ENCODE results near the gene SAMD5. TPM values are rescaled to one million over a fixed set of nuclear protein-coding genes. Genes with fewer than 3 reads are reported as not detected.

SAMD5 gene
- total RNA-seq, 1 experiment from 2014 or later = 4.0 TPM

GRCh38 chr6:147522597-147522996, 14.1 kb downstream of the SAMD5 start:
- no TSS peak for BruUV-seq (replicated peaks)
- Histone ChIP-seq H2AFZ (ENCODE audit: low read depth, low read length, poor library complexity, severe bottlenecking) (no peak overlapping the region), H3K4me2 (ENCODE audit: low read length) (no peak overlapping the region), H3K36me3 (ENCODE audit: control insufficient read depth in 1 of 2, insufficient read depth in 2 of 2, low read length in 2 of 2) (no peaks in the 10 kb centered on the region), H3K9me2 (ENCODE audit: insufficient read depth) (no peaks in the 10 kb centered on the region), H4K20me1 (ENCODE audit: insufficient read depth) (no peaks in the 10 kb centered on the region), H3K9me3 (ENCODE audit: control insufficient read depth in 1 of 2, insufficient read depth in 1 of 2, low read depth in 1 of 2, low read length in 2 of 2) (no peaks in the 10 kb centered on the region), H3K4me1 (ENCODE audit: control insufficient read depth in 1 of 2, insufficient read depth in 2 of 2, low read length in 2 of 2) (no peaks in the 10 kb centered on the region), H3K27me3 (ENCODE audit: insufficient read depth, low read length) (no peaks in the 10 kb centered on the region), H3K9ac (ENCODE audit: low read length) (no peak overlapping the region), H3K27ac (ENCODE audit: low read depth, low read length) (no peak overlapping the region), H3K4me3 (replicated peaks in 1 of 2; ENCODE audit: low read depth in 1 of 2, low read length in 2 of 2) (no peak overlapping the region), H3K79me2 (ENCODE audit: insufficient read depth, low read length) (no peaks in the 10 kb centered on the region)
- DNase-seq (ENCODE audit: low read depth, low spot score) (no peak), ATAC-seq (no peak)
- POLR2A ChIA-PET = no interaction called here
- RAD21 ChIA-PET (ENCODE audit: low non-redundant PET in 1 of 2, low total read pairs in 2 of 2, uncharacterized antibody in 2 of 2, unreplicated experiment in 2 of 2) = no interaction called here
- CTCF ChIA-PET = no interaction called here
- TF ChIP-seq ELF1 (IDR thresholded peaks at IDR 0.05; ENCODE audit: borderline replicate concordance, low read depth) (no peak), CTCF (IDR thresholded peaks at IDR 0.05 in 2 of 3, conservative IDR thresholded peaks at IDR 0.05 in 1 of 3; ENCODE audit: borderline replicate concordance in 1 of 3, insufficient read depth in 1 of 3, low read depth in 2 of 3, low read length in 2 of 3) (no peak), ZBTB33 (IDR thresholded peaks at IDR 0.05; ENCODE audit: extremely low read depth, insufficient replicate concordance, low read length) (no peak), EZH2phosphoT487 (IDR thresholded peaks at IDR 0.05; ENCODE audit: borderline replicate concordance) (no peak), ATF3 (IDR thresholded peaks at IDR 0.05) (no peak), CBX3 (IDR thresholded peaks at IDR 0.05; ENCODE audit: low read depth) (no peak), ZFX (IDR thresholded peaks at IDR 0.05) (no peak), SIN3A (IDR thresholded peaks at IDR 0.05; ENCODE audit: low read depth) (no peak), RAD21 (IDR thresholded peaks at IDR 0.05; ENCODE audit: low read depth) (no peak), EZH2 (IDR thresholded peaks at IDR 0.05) (no peak), YY1 (IDR thresholded peaks at IDR 0.05; ENCODE audit: extremely low read depth, insufficient replicate concordance, low read depth, low read length) (no peak)
- intact Hi-C loops (cut with micrococcal nuclease) = no loop called here
